Measurements from ENCODE around the gene PLCH1.

Gene PLCH1

DNA sequence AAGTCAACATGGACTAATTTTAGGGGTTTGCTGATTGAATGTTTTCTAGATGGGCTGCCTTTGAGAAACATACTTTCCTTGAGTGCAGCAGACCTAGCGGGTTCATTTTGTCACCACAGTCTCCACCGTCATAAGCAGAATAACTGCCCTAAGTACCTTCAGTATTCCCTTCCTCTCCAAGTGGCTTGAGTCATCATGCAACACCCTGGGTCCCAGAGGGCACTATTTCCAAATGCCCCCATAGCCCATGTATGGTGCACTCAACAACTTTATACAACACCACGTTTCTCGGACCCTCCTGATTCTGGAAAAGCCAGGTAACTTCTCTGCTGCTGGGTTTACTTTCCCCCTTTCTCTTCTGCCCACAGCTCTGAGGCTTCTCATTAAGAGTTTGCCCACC, 300.1 kb downstream of the PLCH1 start:
- H3K4me3 ChIP-seq (replicated peaks; ENCODE audit: low read depth, low read length) = no peak overlapping the region
- no peak for DNase-seq (ENCODE audit: extremely low read depth, low read depth)
- TF ChIP-seq, protein P1, sequence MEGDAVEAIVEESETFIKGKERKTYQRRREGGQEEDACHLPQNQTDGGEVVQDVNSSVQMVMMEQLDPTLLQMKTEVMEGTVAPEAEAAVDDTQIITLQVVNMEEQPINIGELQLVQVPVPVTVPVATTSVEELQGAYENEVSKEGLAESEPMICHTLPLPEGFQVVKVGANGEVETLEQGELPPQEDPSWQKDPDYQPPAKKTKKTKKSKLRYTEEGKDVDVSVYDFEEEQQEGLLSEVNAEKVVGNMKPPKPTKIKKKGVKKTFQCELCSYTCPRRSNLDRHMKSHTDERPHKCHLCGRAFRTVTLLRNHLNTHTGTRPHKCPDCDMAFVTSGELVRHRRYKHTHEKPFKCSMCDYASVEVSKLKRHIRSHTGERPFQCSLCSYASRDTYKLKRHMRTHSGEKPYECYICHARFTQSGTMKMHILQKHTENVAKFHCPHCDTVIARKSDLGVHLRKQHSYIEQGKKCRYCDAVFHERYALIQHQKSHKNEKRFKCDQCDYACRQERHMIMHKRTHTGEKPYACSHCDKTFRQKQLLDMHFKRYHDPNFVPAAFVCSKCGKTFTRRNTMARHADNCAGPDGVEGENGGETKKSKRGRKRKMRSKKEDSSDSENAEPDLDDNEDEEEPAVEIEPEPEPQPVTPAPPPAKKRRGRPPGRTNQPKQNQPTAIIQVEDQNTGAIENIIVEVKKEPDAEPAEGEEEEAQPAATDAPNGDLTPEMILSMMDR (IDR thresholded peaks at IDR 0.05; ENCODE audit: low read depth, low read length, missing control alignments) = no peak

DNA sequence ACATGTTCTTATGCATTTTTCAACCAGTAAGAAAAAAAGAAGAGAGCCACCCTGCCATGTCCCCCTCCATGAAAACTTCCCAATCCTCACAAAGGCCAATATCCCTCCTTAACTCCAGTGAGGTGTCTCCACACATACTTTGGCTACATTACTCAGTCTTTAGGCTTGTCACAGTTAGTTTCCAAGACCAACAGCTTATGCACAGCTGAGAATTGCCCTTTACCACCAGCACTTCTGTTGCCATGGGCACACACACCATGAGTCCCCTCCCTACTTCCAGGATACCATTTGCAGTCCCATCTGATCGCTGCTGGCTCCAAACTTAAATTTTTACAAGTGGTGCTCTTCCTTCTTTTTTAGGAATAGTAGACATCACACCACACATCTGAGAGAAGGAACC, 301.1 kb downstream of the PLCH1 start:
- TF ChIP-seq, protein P1 (IDR thresholded peaks at IDR 0.05; ENCODE audit: low read depth, low read length, missing control alignments) = no peak
- no peak for DNase-seq (ENCODE audit: extremely low read depth, low read depth)
- H3K4me3 ChIP-seq (replicated peaks; ENCODE audit: low read depth, low read length) = no peak overlapping the region

DNA sequence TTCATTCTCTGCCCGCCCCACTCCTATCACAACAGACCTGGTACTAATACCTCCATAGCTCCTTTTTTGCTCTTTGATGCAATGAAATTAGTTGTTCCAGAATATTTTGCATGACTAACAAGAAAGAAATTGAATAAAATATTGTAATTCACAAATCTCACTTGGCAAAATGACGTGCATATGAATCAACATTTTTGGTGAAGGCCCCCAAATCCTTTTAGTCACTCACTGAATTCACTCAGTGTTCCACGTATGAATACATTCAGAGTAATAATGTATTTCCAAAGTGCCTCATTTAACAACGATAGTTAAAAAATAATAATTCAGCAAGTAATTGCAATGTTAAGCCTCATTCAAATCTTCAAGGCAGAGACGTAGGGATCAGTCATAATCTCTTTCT, 302.8 kb downstream of the PLCH1 start:
- TF ChIP-seq, protein P1 (IDR thresholded peaks at IDR 0.05; ENCODE audit: low read depth, low read length, missing control alignments) = no peak
- H3K4me3 ChIP-seq (replicated peaks; ENCODE audit: low read depth, low read length) = no peak overlapping the region
- no peak for DNase-seq (ENCODE audit: extremely low read depth, low read depth)

DNA sequence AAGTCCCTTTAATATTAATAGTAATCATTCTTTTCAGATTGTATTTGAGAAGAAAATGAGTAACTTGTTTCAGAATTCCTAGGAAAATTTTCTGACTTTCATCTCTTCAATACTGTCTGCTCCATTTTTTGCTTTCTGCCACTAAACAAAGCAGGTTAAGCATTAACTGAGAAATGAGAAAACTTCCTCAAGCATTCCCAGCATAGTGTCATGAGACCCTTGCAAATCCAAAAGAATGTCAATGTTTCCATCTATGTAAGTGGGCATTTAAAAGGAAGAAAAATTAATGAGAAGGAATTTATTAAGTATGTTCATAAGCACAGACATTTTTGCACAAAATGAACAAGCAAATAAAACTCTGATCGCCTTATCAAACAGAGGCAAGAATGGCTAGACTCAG, 303.4 kb downstream of the PLCH1 start:
- no peak for DNase-seq (ENCODE audit: extremely low read depth, low read depth)
- no peak overlapping the region for H3K4me3 ChIP-seq (replicated peaks; ENCODE audit: low read depth, low read length)
- TF ChIP-seq, protein P1 (IDR thresholded peaks at IDR 0.05; ENCODE audit: low read depth, low read length, missing control alignments) = no peak

DNA sequence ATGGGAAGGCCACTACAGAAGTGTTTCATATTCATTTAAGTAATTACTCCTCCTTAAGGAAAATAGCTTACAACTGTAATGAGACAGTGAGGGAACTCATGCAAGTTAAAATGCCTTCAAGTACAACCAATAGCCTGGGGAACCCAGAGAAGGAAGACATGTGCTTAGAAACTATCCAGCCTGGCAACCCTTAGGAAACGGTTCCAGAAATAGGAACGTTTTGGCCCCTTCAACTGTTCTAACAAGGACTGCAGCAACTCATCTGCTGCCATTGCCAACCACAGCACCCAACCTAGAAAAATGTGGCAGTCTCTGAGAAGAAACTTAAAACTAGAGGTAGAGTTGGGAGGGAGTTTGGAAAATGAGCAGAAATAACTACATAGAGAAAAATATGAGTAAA, 303.8 kb downstream of the PLCH1 start:
- H3K4me3 ChIP-seq (replicated peaks; ENCODE audit: low read depth, low read length) = no peak overlapping the region
- no peak for DNase-seq (ENCODE audit: extremely low read depth, low read depth)
- TF ChIP-seq, protein P1 (IDR thresholded peaks at IDR 0.05; ENCODE audit: low read depth, low read length, missing control alignments) = no peak

DNA sequence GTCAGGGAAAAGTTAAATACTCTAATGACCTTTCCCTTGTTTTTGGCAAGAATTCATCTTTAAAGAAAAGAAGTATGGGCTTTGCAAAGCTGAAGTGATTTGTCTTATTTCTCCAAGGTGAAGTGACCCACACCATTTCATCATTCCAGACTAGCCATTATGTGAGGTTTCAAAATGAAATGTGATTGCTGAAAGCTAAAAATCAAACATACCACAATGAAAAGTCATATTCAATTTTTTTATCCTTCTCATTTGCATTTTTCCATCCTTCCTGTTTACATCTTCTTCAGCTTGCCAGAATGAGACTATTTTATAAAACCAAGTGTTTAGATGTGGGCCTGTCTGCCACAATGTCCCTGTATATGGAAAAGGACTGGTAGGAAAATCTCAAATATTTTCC, 309.1 kb downstream of the PLCH1 start:
- no peak for DNase-seq (ENCODE audit: extremely low read depth, low read depth)
- TF ChIP-seq, protein P1 (IDR thresholded peaks at IDR 0.05; ENCODE audit: low read depth, low read length, missing control alignments) = no peak

DNA sequence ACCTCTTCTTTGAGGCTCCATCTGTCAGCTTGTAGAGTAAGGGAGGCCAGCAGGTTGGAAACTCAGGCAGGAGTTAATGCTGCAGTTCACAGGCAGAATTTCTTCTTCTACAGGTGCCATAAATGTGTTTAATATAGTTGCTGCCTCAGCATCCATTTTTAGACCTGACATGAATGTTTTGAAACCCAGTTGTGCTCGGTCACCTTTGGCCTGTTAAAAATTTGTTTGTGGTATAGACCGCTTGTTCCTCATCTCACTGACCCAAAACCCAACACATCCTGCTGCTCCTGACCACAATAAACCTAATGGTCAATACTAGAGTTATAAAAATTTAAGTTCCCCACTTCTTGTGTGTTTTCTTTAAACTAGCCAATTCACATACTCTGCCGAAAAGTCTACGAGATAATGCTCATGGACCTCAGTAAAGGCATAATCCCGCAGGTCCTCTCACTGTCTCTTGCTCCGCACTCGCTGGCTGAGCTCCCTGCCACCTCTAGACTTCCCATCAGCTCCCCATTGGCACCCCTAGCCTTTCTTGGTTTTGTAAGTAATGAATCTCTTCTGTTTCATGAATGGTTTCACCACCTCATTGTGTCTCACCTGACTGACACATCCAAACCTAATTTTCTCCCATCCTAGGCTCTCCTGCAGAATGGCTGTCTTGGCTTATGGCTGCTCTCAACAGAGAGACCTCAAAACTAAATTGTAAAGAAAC, 312.9 kb downstream of the PLCH1 start:
- TF ChIP-seq, protein P1 (IDR thresholded peaks at IDR 0.05; ENCODE audit: low read depth, low read length, missing control alignments) = no peak

More for the DNA sequence above, 309.1 kb downstream of the PLCH1 start:
- no peak overlapping the region for H3K4me3 ChIP-seq (replicated peaks; ENCODE audit: low read depth, low read length)

More for the DNA sequence above, 312.9 kb downstream of the PLCH1 start:
- no peak for DNase-seq (ENCODE audit: extremely low read depth, low read depth)
- H3K4me3 ChIP-seq (replicated peaks; ENCODE audit: low read depth, low read length) = no peak overlapping the region

Data from HFF-Myc (cell line).